Glutamatergic neuron (in vitro differentiated cells): ENCODE measurements around the gene CD28. TPM values are rescaled to one million over a fixed set of nuclear protein-coding genes. Genes with fewer than 3 reads are reported as not detected.

Source experiments
- DNase-seq: peaks from one replicate; pipeline ENCODE4 v3.0.0; 2022
- H3K27ac Mint-ChIP-seq: one replicate; pipeline ENCODE4 v1.8.0; 2020; ENCODE audit warnings: mild to moderate bottlenecking, mixed read lengths, inconsistent platforms; ENCODE audit not compliant: unreplicated experiment
- H3K27me3 Mint-ChIP-seq: one replicate; pipeline ENCODE4 v1.8.0; 2020; ENCODE audit warnings: mild to moderate bottlenecking, moderate library complexity, mixed read lengths, inconsistent platforms; ENCODE audit not compliant: unreplicated experiment
- H3K36me3 Mint-ChIP-seq: one replicate; pipeline ENCODE4 v1.8.0; 2020; ENCODE audit warnings: mild to moderate bottlenecking, mixed read lengths, inconsistent platforms; ENCODE audit not compliant: unreplicated experiment
- H3K4me1 Mint-ChIP-seq: one replicate; pipeline ENCODE4 v1.8.0; 2020; ENCODE audit warnings: mild to moderate bottlenecking, low read depth, mixed read lengths, inconsistent platforms; ENCODE audit not compliant: unreplicated experiment
- H3K4me3 Mint-ChIP-seq: one replicate; pipeline ENCODE4 v1.8.0; 2020; ENCODE audit warnings: mild to moderate bottlenecking, mixed read lengths, inconsistent platforms; ENCODE audit not compliant: unreplicated experiment
- H3K9me3 Mint-ChIP-seq: one replicate; pipeline ENCODE4 v1.8.0; 2020; ENCODE audit warnings: mild to moderate bottlenecking, moderate library complexity, mixed read lengths, inconsistent platforms; ENCODE audit not compliant: unreplicated experiment
- CTCF ChIP-seq: fragments of 200-600 bp; sonication (generic); IDR thresholded peaks from one replicate; pipeline ENCODE4 v1.5.0; 2021; ENCODE audit not compliant: partially characterized antibody, unreplicated experiment
- total RNA-seq: library from RNA; stranded (reverse); fragmentation: NEBNext Ultra II Directional; extraction: Animal tissue kit (Norgen Biotek cat#: 25700); gene quantifications from one replicate; pipeline ENCODE4 v1.2.1, GENCODE V29; 2021; ENCODE audit not compliant: unreplicated experiment

The CD28 gene
- total RNA-seq, 1 donor from 2014 or later: not detected

- no peaks in the 10 kb centered on the region for H3K27me3 Mint-ChIP-seq
- no peak for DNase-seq
- no peaks in the 10 kb centered on the region for H3K4me1 Mint-ChIP-seq
- no peak overlapping the region for H3K27ac Mint-ChIP-seq
- TF ChIP-seq CTCF: no peak
- H3K9me3 Mint-ChIP-seq: peaks cover 2% of the 10 kb centered on the region
- no peak overlapping the region for H3K4me3 Mint-ChIP-seq
- no peaks in the 10 kb centered on the region for H3K36me3 Mint-ChIP-seq
These were observed 5.0 kb downstream of the CD28 start for GRCh38 chr2:203711399-203711798.

GRCh38 chr2:203713381-203713780 is 6.9 kb downstream of the CD28 start:
- no peak overlapping the region for H3K27ac Mint-ChIP-seq
- H3K4me1 Mint-ChIP-seq: no peaks in the 10 kb centered on the region
- no peak overlapping the region for H3K4me3 Mint-ChIP-seq

GRCh38 chr2:203714112-203714511 is 7.7 kb downstream of the CD28 start:
- peaks cover 2% of the 10 kb centered on the region for H3K9me3 Mint-ChIP-seq
- no peaks in the 10 kb centered on the region for H3K4me1 Mint-ChIP-seq
- H3K27me3 Mint-ChIP-seq: no peaks in the 10 kb centered on the region
- no peak for TF ChIP-seq CTCF
- no peak for DNase-seq
- H3K27ac Mint-ChIP-seq: no peak overlapping the region
- H3K36me3 Mint-ChIP-seq: no peaks in the 10 kb centered on the region
- H3K4me3 Mint-ChIP-seq: no peak overlapping the region

More at GRCh38 chr2:203713381-203713780, 6.9 kb downstream of the CD28 start:
- no peak for DNase-seq
- TF ChIP-seq CTCF: no peak
- H3K27me3 Mint-ChIP-seq: no peaks in the 10 kb centered on the region
- no peaks in the 10 kb centered on the region for H3K36me3 Mint-ChIP-seq
- H3K9me3 Mint-ChIP-seq: peaks cover 2% of the 10 kb centered on the region

- no peak for TF ChIP-seq CTCF
- DNase-seq: no peak
- Mint-ChIP-seq H3K27me3 (no peaks in the 10 kb centered on the region), H3K36me3 (no peaks in the 10 kb centered on the region), H3K4me1 (no peaks in the 10 kb centered on the region), H3K27ac (no peak overlapping the region), H3K4me3 (no peak overlapping the region), H3K9me3 (peaks cover 2% of the 10 kb centered on the region)
These were observed 9.3 kb downstream of the CD28 start for GRCh38 chr2:203715744-203716143.

- Mint-ChIP-seq H3K36me3 (no peaks in the 10 kb centered on the region), H3K4me3 (no peak overlapping the region), H3K9me3 (peaks cover 2% of the 10 kb centered on the region), H3K27me3 (no peaks in the 10 kb centered on the region), H3K4me1 (peaks cover 8% of the 10 kb centered on the region), H3K27ac (no peak overlapping the region)
- no peak for TF ChIP-seq CTCF
- DNase-seq: no peak
These were observed 11.6 kb downstream of the CD28 start for GRCh38 chr2:203718087-203718486.
